ENCODE measurements around the gene SYT7.
"Not testable (repeated sequence)": the region's sequence is repeated elsewhere in the genome, so short reads cannot be mapped to it uniquely, and the experiment has no call there.

SYT7 gene

DNA sequence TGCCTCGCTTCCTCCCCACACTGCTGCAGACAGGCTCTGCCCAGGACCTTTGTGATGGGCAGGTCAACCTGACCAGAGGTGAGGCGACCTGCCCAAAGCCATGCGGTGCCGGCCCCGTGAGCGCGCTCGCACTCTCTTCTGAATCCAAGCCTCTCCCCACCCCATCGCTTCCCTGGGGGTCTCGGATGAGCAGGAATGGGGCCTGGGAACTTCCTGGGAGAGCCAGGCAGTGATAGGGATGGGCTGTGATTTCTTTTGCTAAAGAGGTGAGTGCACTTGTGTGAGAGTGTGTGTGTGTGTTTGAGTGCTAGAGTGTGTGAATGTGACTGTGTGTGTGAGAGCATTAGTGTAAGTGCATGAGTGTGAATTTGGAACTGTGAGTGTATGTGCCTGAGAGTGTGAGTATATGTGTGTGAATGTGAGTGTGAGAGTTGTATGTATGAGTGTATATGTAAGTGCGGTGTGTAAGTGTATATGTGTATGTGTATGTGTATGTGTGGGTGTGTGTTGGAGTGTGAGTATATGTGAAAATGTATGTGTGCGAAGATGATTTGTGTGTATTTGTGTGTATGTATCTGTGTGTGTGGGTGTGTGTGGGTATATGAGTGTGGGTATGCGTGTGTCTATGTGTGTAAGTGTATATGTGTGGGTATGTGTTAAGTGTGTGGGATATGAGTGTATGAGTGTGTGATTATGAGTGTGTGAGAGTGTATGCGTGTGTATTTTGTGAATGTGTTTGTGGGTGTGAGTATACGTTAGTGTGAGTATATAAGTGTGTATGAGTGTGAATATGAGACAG lies 84.1 kb downstream of the SYT7 start:
- no peak for DNase-seq

DNA sequence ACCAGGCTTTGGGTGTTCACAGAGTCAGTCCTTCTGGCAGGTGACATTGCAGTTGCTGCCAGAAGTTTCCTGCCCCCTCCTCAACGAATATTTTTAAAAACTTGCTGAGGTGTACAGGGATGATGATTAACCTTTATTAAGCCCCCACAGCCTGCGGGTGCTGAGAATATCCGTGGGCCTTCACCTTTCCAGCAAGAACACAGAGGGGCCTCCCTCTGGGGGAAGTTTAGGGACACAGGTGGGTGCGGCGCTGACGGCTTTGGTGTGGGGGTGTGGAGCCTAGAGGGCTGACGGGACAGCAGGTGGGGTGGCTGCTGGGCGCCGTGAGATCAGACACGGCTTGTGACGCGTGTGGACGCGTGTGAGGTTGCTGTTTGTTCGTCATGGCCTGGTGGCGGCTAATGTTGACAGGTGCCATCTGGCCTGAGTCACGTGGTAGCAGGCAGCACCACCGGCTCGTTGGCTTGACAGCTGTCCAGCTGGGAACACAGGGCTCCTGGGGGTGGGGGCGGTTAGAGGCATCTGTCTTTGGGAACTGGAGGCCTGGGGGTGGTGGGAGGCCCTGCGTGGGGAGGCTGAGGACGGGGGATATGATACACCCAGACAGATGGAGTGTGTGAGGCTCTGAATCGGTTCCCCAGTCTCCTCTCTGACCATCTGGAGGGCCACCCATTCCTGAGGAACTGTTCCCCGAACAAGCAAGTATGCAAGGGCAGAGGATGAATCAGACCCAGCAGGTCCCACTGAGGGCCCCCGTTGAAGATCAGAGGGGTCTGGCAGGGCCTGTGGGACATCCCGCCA lies 84.9 kb downstream of the SYT7 start:
- DNase-seq = no peak

DNA sequence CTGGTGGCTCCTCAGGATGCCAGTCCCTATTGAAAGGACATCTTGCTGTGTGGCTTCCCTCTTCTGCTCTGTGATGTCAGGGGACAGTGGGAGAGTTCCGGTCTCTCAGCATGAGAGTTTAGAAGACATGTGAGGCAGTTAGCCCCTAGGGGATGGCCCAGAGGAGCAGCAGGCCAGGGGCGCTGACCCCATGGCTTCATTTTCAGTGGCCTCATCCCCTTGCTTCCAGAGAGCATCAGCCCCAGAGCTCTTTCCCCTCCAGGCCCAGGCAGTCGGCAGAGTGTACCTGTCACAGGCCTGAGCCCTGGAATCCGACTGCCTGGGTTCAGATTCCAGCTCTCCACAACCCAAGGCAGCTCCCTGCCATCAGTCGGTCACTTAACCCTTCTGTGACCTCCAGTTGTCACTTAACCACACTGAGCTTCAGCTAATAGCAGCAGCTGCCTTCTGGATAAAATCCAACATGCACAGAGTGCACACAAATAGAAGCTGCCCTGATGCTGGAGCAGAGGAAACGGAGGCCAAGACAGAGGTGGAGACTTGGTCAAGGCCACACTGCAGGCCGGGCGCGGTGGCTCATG lies 86.4 kb downstream of the SYT7 start:
- no peak for DNase-seq

DNA sequence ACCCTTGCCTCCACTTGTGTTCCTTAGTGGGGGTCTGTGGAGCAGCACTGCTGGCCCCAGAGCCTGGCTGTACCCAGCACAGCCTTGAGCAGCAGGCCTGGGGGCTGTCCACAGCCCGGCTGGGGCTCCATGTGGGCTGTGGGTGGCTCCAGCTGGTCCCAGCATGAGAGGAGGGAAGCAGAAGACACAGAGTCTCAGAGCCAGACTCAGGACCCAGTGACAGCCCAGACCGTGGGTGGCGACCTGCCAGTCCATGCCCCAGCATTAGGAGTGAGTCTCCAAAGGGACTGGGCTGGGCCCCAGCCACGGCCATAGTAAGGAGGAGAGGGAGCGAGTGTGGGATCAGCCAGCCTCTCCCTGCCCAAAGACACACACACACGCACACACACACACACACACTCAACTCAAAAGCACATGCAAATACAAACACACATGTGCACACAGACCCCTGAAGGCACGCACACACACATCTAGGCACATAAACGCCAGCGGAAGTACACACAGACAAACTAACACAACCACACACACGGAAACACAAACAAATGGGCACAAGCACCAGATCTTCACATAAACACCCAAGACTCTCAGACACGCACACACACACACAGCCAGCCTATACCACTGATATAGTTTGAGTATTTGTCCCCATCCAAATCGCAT lies 89.0 kb downstream of the SYT7 start:
- no peak for DNase-seq

DNA sequence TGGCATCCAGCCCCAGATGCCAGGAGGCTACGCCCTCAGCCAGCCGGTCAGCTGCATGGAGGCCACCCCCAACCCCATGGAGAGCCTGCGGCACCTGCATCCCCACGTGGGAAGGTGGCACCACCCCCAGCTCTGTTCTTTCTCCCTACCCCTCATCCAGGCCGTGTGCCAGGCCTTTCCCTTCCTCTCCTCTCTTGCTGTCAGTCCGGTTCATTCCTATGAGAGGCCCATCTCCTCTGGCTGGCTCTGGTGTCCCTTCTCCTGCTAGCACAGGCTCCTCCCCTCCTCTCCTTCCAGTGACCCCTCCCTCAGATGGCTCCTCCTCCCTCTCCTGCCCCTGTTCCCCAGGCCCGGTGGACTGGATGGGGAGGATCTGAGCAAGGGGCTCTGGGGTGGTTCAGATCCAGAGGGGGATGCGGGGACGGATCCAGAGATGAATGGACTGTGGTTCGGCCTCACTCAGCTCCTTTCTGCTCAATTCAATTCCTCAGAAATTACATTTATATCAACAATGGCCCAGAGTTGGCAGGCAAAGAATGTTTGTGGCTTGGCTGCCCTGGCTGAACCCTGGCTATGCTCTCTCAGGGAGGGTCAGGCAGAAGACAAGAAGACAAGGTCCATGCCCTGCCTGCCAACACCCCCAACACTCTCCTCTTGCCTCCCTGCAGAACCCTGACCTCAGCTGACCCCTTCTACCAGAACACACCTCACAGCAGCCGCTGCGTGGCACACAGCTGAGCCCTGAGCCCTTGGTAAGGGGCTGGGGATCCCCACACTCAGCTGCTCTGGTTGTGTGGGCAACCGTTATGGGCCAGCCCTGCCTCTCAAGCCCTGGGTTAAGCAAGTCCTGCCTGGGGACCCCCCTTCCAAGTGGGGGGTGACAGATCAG lies 90.8 kb downstream of the SYT7 start:
- DNase-seq = no peak

DNA sequence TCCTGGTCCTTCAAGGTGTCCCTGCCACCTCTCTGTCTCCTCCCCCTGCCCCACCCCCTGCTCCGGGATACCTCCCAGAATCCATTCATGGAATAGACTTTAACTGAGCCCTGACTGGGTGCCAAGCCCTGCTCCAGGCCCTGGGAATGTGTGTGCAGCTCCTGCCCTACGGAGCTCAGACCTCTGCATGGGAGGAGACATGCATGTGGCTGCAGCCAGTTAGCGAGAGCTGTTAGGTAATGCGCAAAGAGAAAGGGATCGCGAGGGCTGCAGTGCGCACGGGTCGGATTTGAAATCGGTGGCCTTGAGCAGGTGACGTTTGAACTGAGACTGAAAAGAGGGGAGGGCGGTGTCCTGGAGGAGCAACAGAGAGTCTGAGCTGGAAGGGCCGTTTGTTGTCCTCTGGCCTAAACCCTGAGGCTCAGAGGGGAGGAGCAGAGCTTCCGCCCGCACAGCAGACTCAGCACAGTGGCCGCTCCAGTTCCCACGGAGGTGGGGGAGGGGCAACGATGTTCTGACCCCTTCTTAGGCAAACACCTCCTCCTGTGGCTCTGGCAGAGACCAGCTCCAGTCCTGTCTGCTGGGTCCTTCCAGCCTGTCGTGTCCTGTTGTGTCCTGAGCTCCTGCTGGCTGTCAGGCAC lies 92.1 kb downstream of the SYT7 start:
- DNase-seq = no peak

DNA sequence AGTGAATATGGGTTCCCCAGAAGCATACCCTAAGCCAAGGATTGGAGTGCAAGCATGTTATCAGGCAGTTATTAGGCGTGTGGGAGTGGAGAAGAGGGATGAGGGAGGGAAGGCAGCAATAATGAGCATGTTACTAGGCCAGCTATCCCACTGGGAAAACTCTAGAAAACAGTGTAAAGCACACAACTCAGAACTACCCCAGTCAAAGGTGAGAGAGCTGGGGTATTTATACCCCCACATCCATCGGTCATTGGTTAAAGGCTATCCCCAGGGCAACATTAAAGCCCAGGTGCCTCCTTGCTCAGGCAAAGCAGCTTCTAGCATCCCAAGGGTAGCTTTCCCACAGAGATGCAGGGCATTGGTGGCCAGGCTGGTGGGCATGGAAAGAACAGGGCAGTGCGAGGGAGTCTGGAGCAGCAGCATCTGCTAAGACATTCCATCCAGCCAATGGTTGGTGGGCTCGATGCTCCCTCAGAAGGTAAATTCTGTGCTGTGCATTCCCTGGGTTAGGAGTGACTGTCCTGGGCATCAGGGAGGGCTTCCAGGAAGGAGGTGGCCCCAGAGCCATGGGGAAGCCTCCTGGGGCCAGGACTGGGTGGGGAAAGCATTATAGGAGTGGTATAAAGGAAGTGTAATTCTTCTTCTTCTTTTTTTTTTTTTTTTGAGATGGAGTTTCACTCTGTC lies 93.4 kb downstream of the SYT7 start:
- DNase-seq = no peak

DNA sequence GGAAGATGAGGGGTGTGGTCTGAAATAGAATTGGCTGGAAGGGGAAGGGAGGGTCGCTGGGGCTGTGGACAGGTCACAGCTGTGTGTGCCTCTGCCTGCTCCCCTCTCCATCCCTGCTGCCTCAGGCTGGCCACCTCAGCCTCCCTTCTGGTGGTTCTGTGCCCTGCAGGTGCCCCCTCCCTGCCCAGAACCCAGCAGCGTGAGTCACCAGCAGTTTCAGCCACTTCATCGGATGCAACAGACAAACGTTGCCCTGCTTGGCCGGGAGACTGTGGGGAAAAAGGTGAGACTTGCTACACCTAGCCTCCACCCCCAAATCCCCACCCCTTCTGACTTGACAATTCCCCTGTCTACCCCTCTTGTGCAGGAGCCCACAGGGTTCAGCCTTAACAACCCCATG lies 94.1 kb downstream of the SYT7 start:
- no peak for DNase-seq

DNA sequence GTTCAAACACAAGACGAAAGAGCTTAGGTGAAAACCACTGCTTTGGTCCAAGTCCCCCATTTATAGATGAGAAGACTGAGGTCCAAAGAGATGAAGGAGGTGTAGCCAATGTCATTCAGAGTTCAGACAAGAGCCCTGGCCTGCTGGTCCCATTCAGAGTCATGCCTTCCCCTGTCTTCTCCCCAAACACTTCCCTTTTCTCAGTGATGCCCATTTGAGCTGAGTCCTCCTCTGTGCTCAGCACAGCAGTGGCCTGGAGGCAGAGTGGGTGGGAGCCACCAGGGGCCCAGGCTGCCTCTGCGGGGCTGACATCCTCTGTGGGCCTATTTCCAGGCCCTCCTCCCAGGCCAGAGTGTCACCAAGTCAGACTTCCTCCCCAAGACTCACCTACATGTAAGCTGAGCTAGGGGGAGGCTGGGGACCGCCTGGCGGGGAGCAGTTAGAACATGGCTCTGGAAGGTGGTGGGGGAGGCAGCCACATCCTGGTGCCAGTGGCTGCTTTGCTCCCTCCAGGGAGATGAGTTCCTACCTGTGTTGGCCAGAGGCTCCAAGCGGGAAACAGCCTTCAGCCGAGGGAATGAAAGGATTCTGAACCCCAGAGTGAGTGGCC lies 94.8 kb downstream of the SYT7 start:
- no peak for DNase-seq

DNA sequence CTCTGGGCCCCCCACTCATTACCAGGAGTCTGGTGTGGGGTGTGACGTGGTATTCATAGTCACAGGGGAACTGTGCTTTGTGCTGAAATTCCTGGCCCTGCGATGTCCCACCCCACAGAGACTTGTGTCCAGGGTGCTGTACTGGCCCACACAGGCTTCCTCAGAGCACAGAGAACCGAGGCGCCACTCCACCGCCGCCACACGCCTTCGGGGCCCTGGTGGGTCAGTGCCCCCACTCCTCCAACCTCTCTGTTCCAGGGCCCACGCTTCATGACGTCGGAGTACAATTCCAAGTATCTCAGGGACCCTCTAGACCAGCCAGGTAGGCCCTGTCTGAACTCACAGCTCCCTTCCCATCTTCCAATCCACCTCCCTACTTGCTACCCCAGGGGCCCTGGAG lies 95.8 kb downstream of the SYT7 start:
- DNase-seq = no peak

DNA sequence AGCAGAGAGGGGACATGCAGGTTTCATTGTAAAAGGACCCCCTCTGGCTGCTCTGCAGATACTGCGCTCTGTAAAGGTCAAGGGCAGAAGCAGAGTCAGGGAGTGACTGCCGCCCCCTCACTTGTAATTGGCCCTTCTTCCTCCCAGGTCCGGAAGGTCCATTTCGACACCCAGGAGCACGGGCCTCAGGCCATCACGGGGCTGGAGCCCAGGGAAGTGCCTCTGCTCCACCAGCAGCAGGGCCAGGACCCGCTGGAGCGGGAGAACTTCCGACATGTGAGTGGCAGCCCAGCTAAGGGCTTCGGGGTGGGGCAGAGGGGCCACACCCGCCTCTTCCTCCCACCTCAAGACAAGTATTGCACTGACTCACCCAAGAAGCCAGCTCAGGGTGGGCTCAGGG lies 96.3 kb downstream of the SYT7 start:
- DNase-seq = no peak

DNA sequence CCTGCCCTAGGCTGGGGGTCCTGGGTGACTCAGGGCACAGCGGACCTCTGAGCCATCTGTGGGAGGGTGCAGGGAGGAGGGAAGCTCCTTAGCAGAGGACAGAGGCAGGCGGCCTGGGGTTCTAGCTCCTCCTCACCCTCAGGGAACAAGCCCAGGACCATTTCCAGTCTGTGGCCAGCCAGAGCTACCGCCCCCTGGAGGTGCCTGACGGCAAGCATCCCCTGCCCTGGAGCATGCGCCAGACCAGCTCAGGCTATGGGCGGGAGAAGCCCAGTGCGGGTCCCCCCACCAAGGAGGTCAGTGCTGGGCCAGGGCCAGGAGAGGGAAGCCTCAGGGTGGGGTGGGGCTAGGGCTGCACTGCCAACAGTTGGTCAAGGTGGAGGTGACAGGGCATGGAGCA lies 98.4 kb downstream of the SYT7 start:
- no peak for DNase-seq

DNA sequence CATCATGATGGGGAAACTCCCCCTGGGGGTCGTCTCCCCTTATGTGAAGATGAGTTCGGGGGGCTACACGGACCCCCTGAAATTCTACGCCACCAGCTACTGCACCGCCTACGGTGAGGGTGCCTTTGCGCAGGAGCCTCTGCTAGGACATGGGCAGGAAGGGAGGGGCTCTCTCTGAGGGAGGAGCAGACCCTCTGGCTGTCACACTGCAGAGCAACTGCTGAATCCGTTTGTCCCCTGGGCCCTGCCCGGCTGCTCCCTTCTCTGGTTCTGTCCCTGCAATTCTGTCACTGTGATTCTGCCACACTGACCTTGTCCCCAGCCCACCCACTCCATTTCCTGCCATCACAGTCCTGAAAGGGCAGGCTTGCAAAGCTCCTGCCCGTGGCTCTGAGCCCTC lies 99.1 kb downstream of the SYT7 start:
- no peak for DNase-seq

DNA sequence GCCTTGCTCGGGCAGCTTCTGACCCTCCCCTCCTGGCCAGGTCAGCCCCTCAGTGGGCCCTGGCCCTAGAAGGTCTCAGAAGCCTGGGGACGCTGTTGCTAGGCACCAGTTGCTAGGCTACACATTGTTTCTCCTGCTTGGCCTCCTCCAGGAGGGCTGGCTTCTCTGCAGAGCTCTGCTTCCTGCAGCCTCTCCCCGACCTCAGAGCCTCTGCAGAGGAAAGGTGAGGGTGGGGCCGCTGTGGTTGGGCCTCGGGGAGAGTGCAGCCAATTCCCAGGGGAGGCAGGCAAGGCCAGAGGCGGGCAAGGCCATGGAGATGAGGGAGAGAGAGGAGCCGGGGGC lies 99.9 kb downstream of the SYT7 start:
- DNase-seq = no peak

DNA sequence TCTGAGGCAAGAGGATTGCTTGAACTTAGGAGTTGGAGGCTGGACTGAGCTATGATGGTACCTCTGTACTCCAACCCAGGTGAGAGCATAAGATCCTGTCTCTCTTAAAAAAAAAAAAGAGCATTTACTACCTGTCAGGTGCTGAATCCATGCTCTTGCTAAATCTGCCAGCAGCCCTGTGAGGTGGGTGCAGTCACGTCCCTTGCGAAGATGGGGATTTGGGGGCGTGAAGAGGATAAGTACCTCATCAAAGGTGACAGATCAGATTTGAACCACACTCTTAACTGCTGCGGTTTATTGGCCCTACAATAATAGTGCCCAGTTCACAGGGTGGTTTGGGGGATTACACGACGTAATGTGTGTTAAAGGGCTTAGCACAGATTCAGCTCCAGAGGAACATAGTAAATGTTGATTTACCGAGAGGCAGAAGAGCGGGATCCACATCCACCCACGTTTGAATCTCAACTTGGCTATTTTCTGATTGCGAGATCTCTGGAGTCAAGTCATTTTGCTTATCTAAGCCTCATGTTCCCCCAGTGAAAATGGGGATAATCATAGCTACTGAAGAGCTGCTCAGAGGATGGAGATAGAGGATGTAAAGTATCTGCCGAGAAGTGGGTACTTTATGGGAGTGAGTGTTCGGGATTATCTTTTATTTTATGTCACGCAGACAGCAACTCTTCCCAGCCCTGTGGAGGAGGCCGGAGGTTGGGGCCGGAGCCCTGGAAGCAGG lies 100.4 kb downstream of the SYT7 start:
- no peak for DNase-seq

DNA sequence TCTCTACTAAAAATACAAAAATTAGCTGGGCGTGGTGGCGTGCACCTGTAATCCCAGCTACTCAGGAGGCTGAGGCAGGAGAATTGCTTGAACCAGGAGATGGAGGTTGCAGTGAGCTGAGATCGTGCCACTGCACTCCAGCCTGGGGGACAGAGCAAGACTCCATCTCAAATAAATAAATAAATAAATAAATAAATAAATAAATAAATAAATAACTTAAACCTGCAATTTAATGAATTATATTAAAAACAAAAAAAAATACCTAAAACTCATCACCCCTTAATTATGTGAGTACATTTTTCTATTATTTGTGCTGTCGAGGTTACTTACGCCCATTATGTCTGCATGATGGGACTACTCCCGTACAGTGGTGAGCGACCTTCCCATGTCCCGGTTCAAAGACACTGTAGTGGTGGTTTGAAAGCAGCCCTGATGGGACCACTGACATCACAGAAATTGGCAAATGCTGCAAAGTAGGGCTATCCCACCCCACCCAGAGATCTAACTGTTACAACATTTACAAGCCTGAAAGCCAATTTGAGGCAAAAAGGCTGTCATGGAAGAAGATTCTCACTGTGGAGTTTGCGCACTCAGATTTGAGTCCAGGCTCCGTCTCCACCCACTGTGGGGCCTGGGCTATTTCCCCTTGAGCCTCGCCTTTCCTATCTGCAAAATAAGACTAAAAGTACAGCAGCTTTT lies 101.4 kb downstream of the SYT7 start:
- not testable (repeated sequence) for DNase-seq

DNA sequence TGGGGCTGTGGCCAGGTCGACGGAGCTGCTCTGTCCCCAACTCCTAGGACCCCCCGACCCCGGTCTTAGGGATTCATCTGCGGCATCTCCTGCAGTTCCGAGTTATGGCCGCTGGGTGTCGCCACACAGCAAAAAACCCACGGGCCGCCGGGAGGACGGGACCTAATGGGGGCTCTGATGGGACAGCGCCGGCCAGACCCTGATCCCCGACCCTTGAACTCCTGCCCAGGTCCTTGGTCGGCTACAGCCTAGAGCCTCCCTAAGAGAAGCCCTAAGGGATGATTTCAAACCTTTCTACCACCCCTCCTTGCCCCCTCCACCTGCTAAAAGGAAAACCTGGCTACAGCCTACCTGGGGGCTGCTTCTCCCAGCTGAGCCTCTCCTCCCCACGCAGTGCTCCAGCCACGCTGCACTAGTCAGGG lies 103.1 kb downstream of the SYT7 start:
- peak; percentile 43 for DNase-seq

DNA sequence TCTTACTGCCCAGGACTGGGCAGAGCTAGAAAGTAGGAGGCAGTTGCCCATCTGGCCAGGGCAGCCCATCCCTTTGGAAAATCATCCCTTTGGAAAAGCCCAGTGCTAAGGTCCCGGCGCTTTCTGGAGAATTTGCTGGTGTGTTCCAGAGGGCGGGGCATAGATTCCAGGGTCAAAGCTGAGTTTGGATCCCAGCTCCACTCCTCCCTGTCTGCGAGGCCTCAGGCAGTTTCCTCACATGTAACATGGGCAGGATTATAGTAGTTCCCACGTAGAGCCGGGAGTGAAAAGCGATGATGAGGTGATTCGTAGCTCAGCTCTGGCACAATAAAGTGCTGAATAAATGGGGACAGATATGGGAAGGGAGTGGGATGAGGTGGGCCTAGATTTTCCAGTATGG lies 103.8 kb downstream of the SYT7 start:
- DNase-seq = no peak

DNA sequence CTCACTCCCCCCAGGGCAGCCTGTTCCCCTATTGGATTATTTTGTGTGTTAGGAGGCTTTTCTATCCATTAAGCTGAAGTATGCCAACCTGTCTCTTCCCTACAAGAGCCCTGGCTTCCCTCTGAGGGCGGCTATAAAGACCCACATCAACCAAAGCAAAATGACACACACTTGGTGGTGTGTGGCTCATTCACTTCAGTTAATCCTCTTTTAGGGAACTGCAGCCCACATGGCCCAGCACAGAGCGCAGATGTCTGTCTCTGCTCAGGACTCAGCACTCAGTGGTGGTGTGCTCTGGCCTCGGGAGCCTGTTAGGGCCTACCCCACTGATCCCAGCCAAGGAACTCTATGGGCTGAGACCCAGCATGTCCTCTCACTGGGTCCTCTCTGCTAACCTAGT lies 104.5 kb downstream of the SYT7 start:
- no peak for DNase-seq

DNA sequence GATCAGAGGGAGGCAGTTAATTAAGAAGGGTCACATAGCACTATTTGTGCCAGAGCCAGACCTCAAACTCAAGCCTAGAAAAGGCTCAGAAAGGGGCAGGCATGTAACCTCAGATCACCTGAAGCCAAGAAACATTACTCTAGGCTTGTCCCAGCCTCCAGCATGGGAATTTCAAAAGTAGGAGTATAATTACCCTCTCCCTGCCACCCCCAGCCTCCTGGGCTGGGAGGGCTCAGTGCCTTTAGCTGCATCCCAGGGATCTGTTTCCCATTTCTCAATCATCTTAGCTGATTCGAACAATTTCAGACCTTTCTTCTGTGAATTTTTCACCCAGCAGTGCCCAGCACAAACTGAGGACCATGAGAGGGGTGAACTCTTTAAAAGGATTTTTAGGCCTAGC lies 105.4 kb downstream of the SYT7 start:
- DNase-seq = no peak
